MM.1S (cell line): Measurements from ENCODE around the gene C15orf39.

Source experiments
- DNase-seq: peaks from one replicate; pipeline ENCODE4 v3.0.0-alpha.2; 2015
- H2AFZ ChIP-seq: fragments of 300-600 bp; sonication (generic); 2 replicates; pipeline ENCODE4 v1.6.0; 2016; ENCODE audit warnings: antibody characterized with exemption, low read length
- H3F3A ChIP-seq: fragments of 300-600 bp; sonication (generic); 2 replicates; pipeline ENCODE4 v1.6.1; 2016; ENCODE audit warnings: mild to moderate bottlenecking, antibody characterized with exemption, low read length, moderate library complexity, mixed read lengths; ENCODE audit not compliant: insufficient read depth
- H3K27ac ChIP-seq: fragments of 300-600 bp; sonication (generic); 2 replicates; pipeline ENCODE4 v1.5.1; 2016; ENCODE audit warnings: mild to moderate bottlenecking, low read length
- H3K27me3 ChIP-seq: fragments of 300-600 bp; sonication (generic); replicated peaks from 2 replicates; pipeline ENCODE4 v1.6.0; 2016; ENCODE audit warnings: low read length; ENCODE audit not compliant: insufficient read depth
- H3K36me3 ChIP-seq: fragments of 300-600 bp; sonication (generic); replicated peaks from 2 replicates; pipeline ENCODE4 v1.6.1; 2016; ENCODE audit warnings: mild to moderate bottlenecking, low read length, mixed read lengths; ENCODE audit not compliant: insufficient read depth
- H3K4me1 ChIP-seq: fragments of 300-600 bp; sonication (generic); 2 replicates; pipeline ENCODE4 v1.6.1; 2016; ENCODE audit warnings: low read length, mixed read lengths
- H3K4me2 ChIP-seq: fragments of 300-600 bp; sonication (generic); 2 replicates; pipeline ENCODE4 v1.6.0; 2016; ENCODE audit warnings: low read depth, low read length
- H3K4me3 ChIP-seq: fragments of 300-600 bp; sonication (generic); 2 replicates; pipeline ENCODE4 v1.5.1; 2016; ENCODE audit warnings: low read length, mixed read lengths
- H3K79me2 ChIP-seq: fragments of 300-600 bp; sonication (generic); 2 replicates; pipeline ENCODE4 v1.6.1; 2016; ENCODE audit warnings: mixed run types, low read length, mixed read lengths
- H3K9ac ChIP-seq: fragments of 300-600 bp; sonication (generic); 2 replicates; pipeline ENCODE4 v1.6.1; 2016; ENCODE audit warnings: low read length, mixed read lengths
- H3K9me2 ChIP-seq: fragments of 300-600 bp; sonication (generic); replicated peaks from 2 replicates; pipeline ENCODE4 v1.6.1; 2016; ENCODE audit warnings: mild to moderate bottlenecking, low read length, mixed read lengths; ENCODE audit not compliant: insufficient read depth
- H3K9me3 ChIP-seq: fragments of 300-600 bp; sonication (generic); replicated peaks from 2 replicates; pipeline ENCODE4 v1.6.1; 2016; ENCODE audit warnings: mild to moderate bottlenecking, low read length, mixed read lengths; ENCODE audit not compliant: insufficient read depth
- H4K20me1 ChIP-seq: fragments of 300-600 bp; sonication (generic); 2 replicates; pipeline ENCODE4 v1.6.1; 2016; ENCODE audit warnings: mild to moderate bottlenecking, low read length, moderate library complexity, mixed read lengths; ENCODE audit not compliant: insufficient read depth
- EZH2 ChIP-seq: fragments of 300-600 bp; sonication (generic); optimal IDR thresholded peaks from 2 replicates; pipeline ENCODE3; 2017; ENCODE audit warnings: low read depth, mild to moderate bottlenecking, antibody characterized with exemption, low read length, mixed read lengths
- EZH2phosphoT487 ChIP-seq: fragments of 300-600 bp; sonication (generic); IDR thresholded peaks from 2 replicates; pipeline ENCODE4 v1.6.1; 2018; ENCODE audit warnings: antibody characterized with exemption, low read length
- TF ChIP-seq, protein P1 (sequence below): fragments of 300-600 bp; sonication (generic); IDR thresholded peaks from 2 replicates; pipeline ENCODE4 v1.5.1; 2016; ENCODE audit warnings: antibody characterized with exemption, low read length, mixed read lengths

Gene C15orf39

DNA sequence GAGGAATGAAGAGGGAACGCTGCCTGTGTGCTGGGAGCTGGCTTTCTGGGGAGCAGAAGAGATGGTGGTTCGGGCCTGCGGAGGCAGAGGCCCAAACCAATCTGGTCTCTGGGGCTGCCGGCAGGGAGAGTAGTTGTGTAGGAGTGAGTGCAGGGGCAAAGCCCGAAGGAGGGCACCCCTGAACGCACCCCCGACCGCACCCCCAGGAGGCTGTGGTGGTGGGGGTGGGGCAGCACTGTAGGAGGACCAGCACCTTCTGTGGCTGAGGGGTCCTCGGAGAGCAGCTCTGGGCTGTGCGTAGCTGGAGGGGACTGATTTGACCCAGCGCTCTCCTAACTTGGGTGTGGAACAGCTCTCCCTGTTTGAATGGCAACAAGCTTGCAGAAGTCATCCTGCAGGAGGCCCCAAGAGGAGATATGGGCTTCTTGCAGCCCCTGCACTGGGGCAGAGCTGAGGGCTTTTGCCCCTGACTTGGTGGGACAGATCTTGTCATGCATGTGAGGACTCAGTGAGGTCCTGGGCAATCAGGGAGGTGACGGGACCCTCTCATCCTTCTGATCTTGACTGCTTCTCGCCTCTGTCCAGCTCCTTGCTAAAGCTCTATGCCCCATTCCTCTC lies 26.1 kb downstream of the C15orf39 start:
- H3K9me3 ChIP-seq, result no peaks in the 10 kb centered on the region
- no peaks in the 10 kb centered on the region for H3K79me2 ChIP-seq
- no peak overlapping the region for H3K27ac ChIP-seq
- no peak overlapping the region for H3K4me3 ChIP-seq
- no peaks in the 10 kb centered on the region for H3K9me2 ChIP-seq
- no peak overlapping the region for H3K4me2 ChIP-seq
- TF ChIP-seq EZH2 (no peak), EZH2phosphoT487 (no peak)
- TF ChIP-seq, protein P1, sequence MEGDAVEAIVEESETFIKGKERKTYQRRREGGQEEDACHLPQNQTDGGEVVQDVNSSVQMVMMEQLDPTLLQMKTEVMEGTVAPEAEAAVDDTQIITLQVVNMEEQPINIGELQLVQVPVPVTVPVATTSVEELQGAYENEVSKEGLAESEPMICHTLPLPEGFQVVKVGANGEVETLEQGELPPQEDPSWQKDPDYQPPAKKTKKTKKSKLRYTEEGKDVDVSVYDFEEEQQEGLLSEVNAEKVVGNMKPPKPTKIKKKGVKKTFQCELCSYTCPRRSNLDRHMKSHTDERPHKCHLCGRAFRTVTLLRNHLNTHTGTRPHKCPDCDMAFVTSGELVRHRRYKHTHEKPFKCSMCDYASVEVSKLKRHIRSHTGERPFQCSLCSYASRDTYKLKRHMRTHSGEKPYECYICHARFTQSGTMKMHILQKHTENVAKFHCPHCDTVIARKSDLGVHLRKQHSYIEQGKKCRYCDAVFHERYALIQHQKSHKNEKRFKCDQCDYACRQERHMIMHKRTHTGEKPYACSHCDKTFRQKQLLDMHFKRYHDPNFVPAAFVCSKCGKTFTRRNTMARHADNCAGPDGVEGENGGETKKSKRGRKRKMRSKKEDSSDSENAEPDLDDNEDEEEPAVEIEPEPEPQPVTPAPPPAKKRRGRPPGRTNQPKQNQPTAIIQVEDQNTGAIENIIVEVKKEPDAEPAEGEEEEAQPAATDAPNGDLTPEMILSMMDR, result no peak
- no peak overlapping the region for H3K9ac ChIP-seq
- H3F3A ChIP-seq, result no peaks in the 10 kb centered on the region
- DNase-seq, result no peak
- H3K36me3 ChIP-seq, result no peaks in the 10 kb centered on the region
- H4K20me1 ChIP-seq, result no peaks in the 10 kb centered on the region
- H2AFZ ChIP-seq, result no peak overlapping the region
- H3K4me1 ChIP-seq, result no peaks in the 10 kb centered on the region
- peaks cover 47% of the 10 kb centered on the region for H3K27me3 ChIP-seq

DNA sequence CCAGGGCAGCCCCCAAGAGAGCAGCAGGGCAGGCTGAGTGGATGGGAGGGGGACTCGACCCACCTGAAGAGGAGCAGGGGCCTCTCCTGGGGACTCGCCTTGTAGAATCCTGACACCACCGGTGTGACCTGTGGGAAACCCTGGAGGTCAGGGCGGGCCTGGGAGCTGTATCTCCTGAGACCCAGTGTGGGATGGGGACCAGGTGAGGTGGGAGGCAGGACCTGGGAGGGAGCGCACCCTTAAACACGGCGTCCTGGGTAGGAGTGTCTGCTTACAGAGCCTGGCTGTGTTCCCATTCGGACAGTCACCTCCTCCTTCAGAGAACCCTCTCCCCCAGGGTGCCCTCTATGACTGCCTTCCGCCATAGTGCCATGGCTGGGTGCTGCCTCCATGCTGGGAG lies 27.1 kb downstream of the C15orf39 start:
- TF ChIP-seq EZH2phosphoT487, result no peak
- TF ChIP-seq EZH2, result no peak
- TF ChIP-seq, protein P1, result no peak
- Histone ChIP-seq H3K9me2 (no peaks in the 10 kb centered on the region), H2AFZ (no peak overlapping the region), H3K9me3 (no peaks in the 10 kb centered on the region), H3K79me2 (no peaks in the 10 kb centered on the region), H3K4me1 (no peaks in the 10 kb centered on the region), H3K9ac (no peak overlapping the region), H4K20me1 (no peaks in the 10 kb centered on the region), H3K27me3 (peaks cover 57% of the 10 kb centered on the region), H3K27ac (no peak overlapping the region), H3F3A (no peaks in the 10 kb centered on the region), H3K4me3 (no peak overlapping the region), H3K36me3 (no peaks in the 10 kb centered on the region), H3K4me2 (no peak overlapping the region)
- no peak for DNase-seq

- Histone ChIP-seq H3K4me3 (no peak overlapping the region), H3K4me1 (no peaks in the 10 kb centered on the region), H3K36me3 (no peaks in the 10 kb centered on the region), H3K27me3 (peaks cover 61% of the 10 kb centered on the region), H3K9me3 (no peaks in the 10 kb centered on the region), H3F3A (no peaks in the 10 kb centered on the region), H3K9me2 (no peaks in the 10 kb centered on the region), H3K79me2 (no peaks in the 10 kb centered on the region), H3K27ac (no peak overlapping the region), H2AFZ (no peak overlapping the region), H4K20me1 (no peaks in the 10 kb centered on the region), H3K9ac (no peak overlapping the region), H3K4me2 (no peak overlapping the region)
- DNase-seq, result no peak
- TF ChIP-seq, protein P1, result no peak
- TF ChIP-seq EZH2phosphoT487, result no peak
- no peak for TF ChIP-seq EZH2
These were observed 27.7 kb downstream of the C15orf39 start for GRCh38 chr15:75229191-75230015.
